IMR-90 (cell line): ENCODE results near the gene RPS19BP1. TPM values are rescaled to one million over a fixed set of nuclear protein-coding genes. Genes with fewer than 3 reads are reported as not detected.

Experiments
- ATAC-seq: fragments of 200-7000 bp; cut with Tn5 transposase; 2 replicates; pipeline ENCODE4 v1.9.1; 2020; ENCODE audit warnings: low read depth, mild to moderate bottlenecking, moderate library complexity
- BruUV-seq: library from RNA; stranded (reverse); fragments of 400-500 nt; replicated peaks from 2 replicates; lab custom pipeline; 2021; lab: Mats Ljungman, UMichigan
- CTCF ChIA-PET: fragments of 300-600 bp; formaldehyde crosslinking; extraction: SDS; loops from one replicate; lab custom pipeline; 2021; ENCODE audit warnings: antibody characterized with exemption; lab: Yijun Ruan, JAX
- POLR2A ChIA-PET: fragments of 300-600 bp; sonication (Branson Sonifier 250); formaldehyde crosslinking; loops from one replicate; lab custom pipeline; 2022; ENCODE audit warnings: antibody characterized with exemption; ENCODE audit not compliant: unreplicated experiment; lab: Charles Lee
- DNase-seq: peaks from one replicate; pipeline ENCODE4 v3.0.0; 2013
- H2AFZ ChIP-seq: replicated peaks from 2 replicates; pipeline ENCODE3; 2013; ENCODE audit warnings: low read length, mild to moderate bottlenecking; ENCODE audit not compliant: poor library complexity
- H2AK5ac ChIP-seq: 2 replicates; pipeline ENCODE4 v1.6.1; 2013; ENCODE audit warnings: low read depth, low read length, inconsistent platforms
- H2AK9ac ChIP-seq: replicated peaks from 2 replicates; pipeline ENCODE3; 2013; ENCODE audit warnings: mild to moderate bottlenecking, low read depth, low read length, moderate library complexity; ENCODE audit not compliant: poor library complexity
- H2BK120ac ChIP-seq: 2 replicates; pipeline ENCODE4 v1.6.1; 2013; ENCODE audit warnings: low read depth, low read length, inconsistent platforms
- H2BK15ac ChIP-seq: 3 replicates; pipeline ENCODE4 v1.6.1; 2013; ENCODE audit warnings: low read depth, low read length, inconsistent platforms
- H2BK20ac ChIP-seq: 2 replicates; pipeline ENCODE4 v1.6.1; 2013; ENCODE audit warnings: low read depth, mild to moderate bottlenecking, inconsistent platforms, low read length, moderate library complexity
- H2BK5ac ChIP-seq: 2 replicates; pipeline ENCODE4 v1.6.1; 2013; ENCODE audit warnings: mild to moderate bottlenecking, low read depth, low read length, inconsistent platforms; ENCODE audit not compliant: poor library complexity, severe bottlenecking
- H3K14ac ChIP-seq: replicated peaks from 2 replicates; pipeline ENCODE4 v1.6.1; 2013; ENCODE audit warnings: low read depth, low read length, inconsistent platforms
- H3K18ac ChIP-seq: 2 replicates; pipeline ENCODE4 v1.6.1; 2013; ENCODE audit warnings: low read depth, low read length, control low read depth
- H3K23ac ChIP-seq: 2 replicates; pipeline ENCODE4 v1.6.1; 2013; ENCODE audit warnings: low read depth, low read length, inconsistent platforms
- H3K27ac ChIP-seq: 2 replicates; pipeline ENCODE4 v1.5.1; 2013; ENCODE audit warnings: mild to moderate bottlenecking, control low read depth, low read length; ENCODE audit not compliant: insufficient read depth
- H3K27me3 ChIP-seq: 2 replicates; pipeline ENCODE4 v1.6.1; 2013; ENCODE audit warnings: low read length; ENCODE audit not compliant: control insufficient read depth, insufficient read depth
- H3K36me3 ChIP-seq: 2 replicates; pipeline ENCODE4 v1.6.1; 2013; ENCODE audit warnings: low read length, mixed read lengths; ENCODE audit not compliant: control insufficient read depth, insufficient read depth
- H3K4ac ChIP-seq: 2 replicates; pipeline ENCODE4 v1.6.1; 2013; ENCODE audit warnings: low read depth, low read length, inconsistent platforms
- H3K4me1 ChIP-seq: 2 replicates; pipeline ENCODE4 v1.6.1; 2013; ENCODE audit warnings: low read length, mixed read lengths; ENCODE audit not compliant: control insufficient read depth, insufficient read depth
- H3K4me2 ChIP-seq: 2 replicates; pipeline ENCODE4 v1.6.1; 2013; ENCODE audit warnings: low read depth, mild to moderate bottlenecking, control low read depth, low read length, moderate library complexity
- H3K4me3 ChIP-seq: 2 replicates; pipeline ENCODE4 v1.5.1; 2013; ENCODE audit warnings: low read depth, mild to moderate bottlenecking, control low read depth, low read length, moderate library complexity; ENCODE audit not compliant: insufficient read depth
- H3K56ac ChIP-seq: 2 replicates; pipeline ENCODE4 v1.6.1; 2013; ENCODE audit warnings: low read length, inconsistent platforms; ENCODE audit not compliant: insufficient read depth; ENCODE audit errors: extremely low read depth
- H3K79me1 ChIP-seq, 2 experiments: 2 replicates each; pipeline ENCODE4 v1.6.1; 2013; ENCODE audit warnings: low read length in 2 of 2, inconsistent platforms in 1 of 2, low read depth in 1 of 2
- H3K9ac ChIP-seq: 2 replicates; pipeline ENCODE4 v1.6.1; 2013; ENCODE audit warnings: low read depth, low read length, control low read depth
- H3K9me1 ChIP-seq: 2 replicates; pipeline ENCODE4 v1.6.1; 2013; ENCODE audit warnings: low read length, inconsistent platforms; ENCODE audit not compliant: insufficient read depth
- H3K9me3 ChIP-seq: 2 replicates; pipeline ENCODE4 v1.6.1; 2013; ENCODE audit warnings: low read length; ENCODE audit not compliant: control insufficient read depth, insufficient read depth
- H4K20me1 ChIP-seq: 2 replicates; pipeline ENCODE4 v1.6.1; 2013; ENCODE audit warnings: low read length, inconsistent platforms; ENCODE audit not compliant: insufficient read depth
- H4K5ac ChIP-seq: 2 replicates; pipeline ENCODE4 v1.6.1; 2013; ENCODE audit warnings: mild to moderate bottlenecking, low read depth, low read length, control low read depth
- H4K8ac ChIP-seq, 2 experiments: 2 replicates each; pipeline ENCODE4 v1.6.1; 2013; ENCODE audit warnings: low read depth in 2 of 2, low read length in 2 of 2, control low read depth in 1 of 2, inconsistent platforms in 1 of 2
- H4K91ac ChIP-seq: 2 replicates; pipeline ENCODE4 v1.6.1; 2013; ENCODE audit warnings: low read depth, low read length, inconsistent platforms; ENCODE audit not compliant: insufficient read depth
- CEBPB ChIP-seq: IDR thresholded peaks from 2 replicates; pipeline ENCODE4 v1.6.1; 2012; ENCODE audit warnings: low read depth, low read length, improper control_type of control experiment
- RCOR1 ChIP-seq: IDR thresholded peaks from 2 replicates; pipeline ENCODE4 v1.6.1; 2012; ENCODE audit warnings: mild to moderate bottlenecking, low read length, improper control_type of control experiment; ENCODE audit not compliant: insufficient replicate concordance
- RFX5 ChIP-seq: IDR thresholded peaks from 2 replicates; pipeline ENCODE4 v1.8.0; 2012; ENCODE audit warnings: low read depth, mild to moderate bottlenecking, low read length, moderate library complexity
- WGBS, 2 experiments: methylation state at CpG; one replicate each; pipeline versions ENCODE4 v1.1.5 to v1.1.7; 2013; ENCODE audit warnings: missing lambda C conversion rate in 2 of 2; ENCODE audit not compliant: insufficient read length in 1 of 2; ENCODE audit errors: extremely low coverage in 2 of 2; 5-methylcytosine and 5-hydroxymethylcytosine counted together
- dilution Hi-C: fragments of 300-500 bp; cut with HindIII; formaldehyde crosslinking; loops from one replicate; pipeline ENCODE4 v1.14.3; 2018; ENCODE audit warnings: low sequenced_read_pairs; ENCODE audit not compliant: unreplicated experiment
- in situ Hi-C: fragments of 300-500 bp; cut with MboI; formaldehyde crosslinking; loops from 3 replicates; pipeline ENCODE4 v1.14.3; 2019; ENCODE audit warnings: low sequenced_read_pairs, inconsistent platforms, mixed read lengths
- intact Hi-C: fragments of 100-400 bp; cut with micrococcal nuclease; formaldehyde crosslinking; loops from 2 replicates; pipeline ENCODE4 v1.10.0; 2022
- polyA plus RNA-seq, 3 experiments: library from polyadenylated mRNA; depleted of rRNA; stranded (reverse); fragments of >200 nt; gene quantifications; 2 replicates each; pipeline ENCODE4 v1.2.3, GENCODE V29; 2012; ENCODE audit warnings: low replicate concordance in 1 of 3
- total RNA-seq: library from RNA; depleted of rRNA; stranded (reverse); fragments of >200 nt; gene quantifications from 2 replicates; pipeline ENCODE4 v1.2.3, GENCODE V29; 2012

The RPS19BP1 gene
- total and polyA plus RNA-seq, 2 of the 4 experiments (the other 2 are of a cell fraction): 33.0 to 95.4 TPM

DNA sequence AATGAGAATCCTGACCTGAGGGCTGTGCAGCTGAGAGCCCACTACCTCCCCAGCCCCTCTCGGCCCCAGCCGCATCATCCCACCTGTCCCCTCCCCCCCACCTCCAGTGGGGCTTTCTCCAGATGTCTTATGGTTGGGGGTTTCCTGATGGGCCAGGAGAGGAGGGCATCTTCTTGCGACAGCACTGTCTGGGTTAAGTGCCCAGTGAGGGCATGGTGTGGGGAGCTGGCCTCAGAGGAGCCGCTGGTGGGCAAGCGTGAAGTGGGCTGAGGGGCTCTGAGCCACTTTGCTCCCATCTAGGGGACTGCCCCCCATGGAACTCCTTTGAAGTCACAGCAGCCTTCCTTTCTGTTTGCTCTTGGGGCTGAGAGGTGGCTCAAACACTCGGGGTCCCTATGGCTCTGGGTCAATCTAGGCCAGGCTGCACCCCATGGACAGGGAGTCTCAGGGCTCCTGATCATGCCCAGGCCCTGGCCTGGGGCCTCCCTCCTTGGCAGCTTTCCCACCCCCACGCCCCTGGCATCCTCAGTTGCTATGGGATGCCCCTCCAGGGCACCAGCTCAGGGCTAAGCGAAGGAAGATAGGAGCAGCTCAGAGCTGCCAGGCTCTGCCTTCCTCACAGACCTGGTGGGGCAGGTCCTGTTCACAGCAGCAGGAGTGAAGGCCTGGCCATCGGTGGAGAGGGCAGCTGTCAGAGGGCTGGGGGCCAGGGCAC, 41.4 kb downstream of the RPS19BP1 start:
- Histone ChIP-seq H3K4me3 (no peak overlapping the region), H3K4ac (0 out of 2 replicates have a peak overlapping the region, but pooled peaks have one; percentile 6), H4K8ac (no peak overlapping the region), H3K23ac (peak overlapping the region; percentile 44; the same call in 1 of the 2 replicates), H3K14ac (no peak overlapping the region), H2AK5ac (no peak overlapping the region), H3K27ac (no peak overlapping the region), H4K20me1 (peaks cover 12% of the 10 kb centered on the region; the same call in 1 of the 2 replicates), H2BK120ac (no peak overlapping the region), H3K56ac (no peak overlapping the region), H3K27me3 (no peaks in the 10 kb centered on the region), H4K91ac (no peak overlapping the region), H3K9ac (no peak overlapping the region), H3K4me2 (no peak overlapping the region), H2BK15ac (no peak overlapping the region), H2AK9ac (peak overlapping the region; percentile 16), H2BK5ac (no peak overlapping the region), H2AFZ (no peak overlapping the region), H3K9me3 (no peaks in the 10 kb centered on the region), H3K9me1 (peaks cover 22% of the 10 kb centered on the region), H3K79me1 (peaks cover 0 to 8% of the 10 kb centered on the region in 2 experiments; a peak in 1 of 4 replicates), H4K5ac (no peak overlapping the region), H2BK20ac (no peak overlapping the region), H3K36me3 (no peaks in the 10 kb centered on the region), H3K4me1 (peaks cover 8% of the 10 kb centered on the region), H3K18ac (no peak overlapping the region)
- TF ChIP-seq CEBPB (no peak), RFX5 (no peak), RCOR1 (no peak)
- intact Hi-C loops (loop anchor here (10.0 kb wide), 2 partner anchors 56 to 316 kb away; no protein-coding TSS in a partner anchor), in situ Hi-C loops (no loop called here), dilution Hi-C loops (no loop called here)
- no TSS peak for BruUV-seq
- WGBS, 2 experiments: no CpG with 5 or more reads among the region's 9 CpGs
- ChIA-PET POLR2A (no interaction called here), CTCF (interaction anchor here (0.6 kb wide), 1 partner anchor 16 kb away, joined by 3 read pairs; no protein-coding TSS in a partner anchor)
- ATAC-seq (no peak), DNase-seq (no peak)
